ENCODE data around the gene FRAT2.
A peak's percentile ranks its signal among the peaks of the same experiment; 100 is the strongest.
"Not testable (repeated sequence)": the region's sequence is repeated elsewhere in the genome, so short reads cannot be mapped to it uniquely, and the experiment has no call there.

FRAT2 gene

DNA sequence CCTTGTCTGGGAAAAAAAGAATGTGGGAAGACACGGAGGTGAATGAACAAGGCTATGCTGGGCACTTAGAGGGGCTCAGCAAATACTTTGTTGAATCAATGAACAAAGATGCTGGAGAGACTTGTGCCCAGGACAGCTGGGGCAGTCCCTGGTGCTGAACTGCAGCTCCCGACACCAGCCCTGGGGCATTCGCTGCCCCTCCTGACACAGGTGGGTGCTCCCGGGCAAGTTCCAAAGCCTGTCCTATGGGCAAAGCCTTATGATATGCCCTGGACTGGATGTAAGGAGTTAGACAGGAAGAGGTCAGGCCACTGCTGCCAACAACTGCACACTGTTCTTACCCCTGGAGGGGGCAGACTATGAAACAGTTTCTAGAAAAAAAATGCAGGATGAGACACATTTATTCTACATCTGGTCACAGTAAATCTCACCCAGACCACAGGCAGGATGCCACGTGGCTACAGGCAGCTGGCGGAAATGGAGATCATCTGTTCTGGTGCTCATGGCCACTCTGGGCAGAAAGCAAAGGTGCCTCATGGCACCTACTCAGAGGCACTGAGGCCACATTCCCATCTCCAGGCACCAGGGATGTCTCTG, 21.9 kb upstream of the FRAT2 start:
- DNase-seq, result peak in 3 of 4 experiments; percentile 36 to 42 (median 36)

DNA sequence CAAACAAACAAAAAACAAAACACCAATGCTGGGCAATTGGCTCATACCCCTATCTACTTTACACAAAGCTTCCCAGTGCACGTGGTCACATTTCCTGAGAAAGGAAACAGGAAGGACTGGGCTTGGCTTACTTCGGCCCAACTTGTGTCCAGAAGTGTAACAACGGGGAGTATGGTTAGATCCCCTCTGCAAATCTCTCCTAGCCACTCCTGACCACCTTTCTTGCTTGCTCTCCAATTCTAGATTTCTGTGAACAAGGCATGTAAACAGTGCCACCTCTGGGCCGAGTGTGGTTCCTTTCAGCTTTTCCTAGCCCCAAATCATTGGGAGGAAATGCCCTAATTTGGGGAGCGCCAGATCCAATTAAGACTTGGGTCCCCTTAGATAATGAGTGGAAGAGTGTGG, 21.0 kb upstream of the FRAT2 start:
- peak; percentile 40 to 73 (median 64) for DNase-seq

DNA sequence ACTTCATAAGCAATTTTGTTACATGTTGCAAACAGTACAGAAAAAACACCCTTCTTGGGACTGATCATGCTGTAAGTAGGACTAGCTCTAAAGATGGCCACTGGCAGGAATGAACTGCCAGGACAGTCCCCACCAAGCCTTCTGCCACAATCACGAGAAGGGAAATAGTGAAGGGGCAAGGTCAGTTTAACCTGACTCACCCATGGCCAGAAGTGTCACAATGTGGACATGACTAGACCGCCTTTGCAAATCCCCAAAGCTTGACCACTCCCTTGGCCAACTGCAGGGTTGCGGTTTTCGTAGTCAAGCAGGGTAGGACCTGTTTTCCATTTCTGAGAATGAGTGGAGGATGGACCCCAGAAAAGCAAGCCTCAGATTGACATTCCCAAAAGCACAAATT, 19.4 kb upstream of the FRAT2 start:
- peak; percentile 86 to 96 (median 86) for DNase-seq

DNA sequence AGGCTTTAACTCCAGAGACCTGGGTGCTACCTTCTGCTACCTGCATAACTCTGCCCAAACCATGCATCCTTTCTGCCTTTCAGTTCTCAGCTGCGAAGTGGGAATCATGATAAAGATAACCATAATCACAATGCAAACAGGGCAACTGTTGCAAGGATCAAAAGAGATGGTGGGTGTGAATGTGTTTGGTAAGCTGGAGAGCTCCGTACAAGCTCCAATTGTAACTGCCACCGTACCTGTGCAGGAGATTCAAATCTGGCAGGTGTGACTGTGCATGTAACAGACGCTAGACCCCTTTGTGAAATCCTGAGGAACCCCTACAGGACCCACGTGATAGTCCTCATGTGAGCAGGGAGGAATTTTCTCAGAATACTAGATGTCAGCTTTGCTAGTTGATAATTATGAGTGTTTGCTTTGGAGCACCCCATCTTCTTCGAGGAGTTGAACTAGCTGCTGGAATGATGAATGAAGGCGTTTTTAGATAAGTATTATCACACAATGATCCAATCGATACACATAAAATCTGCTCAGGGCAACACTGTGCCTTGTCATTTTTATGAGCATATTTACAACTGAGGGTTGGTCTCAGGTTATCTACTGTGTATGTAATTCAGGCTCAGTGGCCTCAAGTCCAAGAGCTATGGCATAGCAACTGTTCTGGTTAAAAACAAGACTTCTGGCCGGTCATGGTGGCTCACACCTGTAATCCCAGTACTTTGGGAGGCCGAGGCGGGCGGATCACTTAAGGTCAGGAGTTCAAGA, 15.4 kb upstream of the FRAT2 start:
- DNase-seq, result no peak

DNA sequence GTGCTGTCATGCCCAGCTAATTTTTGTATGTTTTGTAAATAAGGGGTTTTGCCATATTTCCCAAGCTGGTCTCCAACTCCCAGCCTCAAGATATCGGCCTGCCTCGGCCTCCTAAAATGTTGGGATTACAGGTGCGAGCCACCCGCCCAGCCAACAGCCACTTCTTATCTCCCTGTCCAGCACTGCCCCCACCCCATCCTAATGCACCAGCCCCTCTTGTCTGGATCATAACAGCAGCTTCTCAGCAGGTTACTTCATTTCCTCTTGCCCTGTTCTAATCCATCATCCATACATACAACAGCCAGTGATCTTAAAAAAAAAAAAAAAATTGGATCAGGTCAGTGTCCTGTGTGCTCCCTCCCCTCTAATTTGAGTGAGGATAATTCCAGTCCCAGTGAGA, 12.8 kb upstream of the FRAT2 start:
- DNase-seq, result no peak

DNA sequence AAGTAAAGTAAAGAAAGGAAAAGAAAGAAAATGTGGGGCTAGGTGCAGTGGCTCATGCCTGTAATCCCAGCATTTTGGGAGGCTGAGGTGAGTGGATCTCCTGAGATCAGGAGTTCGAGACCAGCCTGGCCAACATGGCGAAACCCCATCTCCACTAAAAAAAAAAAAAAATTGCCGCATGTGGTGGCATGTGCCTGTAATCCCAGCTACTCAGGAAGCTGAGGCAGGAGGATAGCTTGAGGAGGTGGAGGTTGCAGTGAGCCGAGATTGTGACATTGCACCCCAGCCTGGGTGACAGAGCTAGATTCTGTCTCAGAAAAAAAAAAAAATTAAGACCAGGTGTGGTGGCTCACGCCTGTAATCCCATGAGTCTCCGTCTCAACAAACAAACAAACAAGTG, 9.1 kb upstream of the FRAT2 start:
- not testable (repeated sequence) for DNase-seq

DNA sequence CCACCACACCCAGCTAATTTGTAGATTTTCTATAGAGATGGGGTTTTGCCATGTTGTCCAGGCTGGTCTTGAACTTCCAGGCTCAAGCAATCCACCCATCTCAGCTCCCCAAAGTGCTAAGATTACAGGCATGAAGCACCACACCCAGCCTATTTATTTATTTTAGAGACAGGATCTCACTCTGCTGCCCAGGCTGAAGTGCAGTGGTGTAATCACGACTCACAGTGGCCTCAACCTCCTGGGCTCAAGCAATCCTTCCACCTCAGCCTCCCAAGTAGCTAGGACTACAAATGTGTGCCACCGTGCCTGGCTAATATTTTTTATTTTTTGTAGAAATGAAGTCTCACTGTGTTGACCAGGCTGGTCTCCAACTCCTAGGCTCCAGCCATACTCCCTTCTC, 6.9 kb upstream of the FRAT2 start:
- no peak for DNase-seq

DNA sequence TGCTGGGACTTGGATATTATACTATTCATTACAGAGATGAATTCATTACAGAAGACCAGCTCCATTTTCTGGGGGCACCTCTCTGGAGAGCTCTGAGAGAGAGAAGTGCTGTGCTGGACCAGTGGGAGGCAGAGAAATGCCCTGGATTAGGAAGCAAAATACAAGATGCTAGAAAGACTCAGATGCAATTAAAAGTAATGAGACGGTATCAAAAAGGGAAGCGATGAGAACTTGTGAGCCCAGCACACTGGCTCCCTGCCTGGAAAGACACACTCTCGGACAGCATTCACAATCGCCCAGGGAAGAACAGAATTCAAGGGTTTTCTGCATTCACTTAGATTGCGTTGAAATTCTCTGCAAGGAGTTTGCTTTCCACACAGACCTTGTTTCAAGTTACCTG, 3.5 kb upstream of the FRAT2 start:
- no peak for DNase-seq

DNA sequence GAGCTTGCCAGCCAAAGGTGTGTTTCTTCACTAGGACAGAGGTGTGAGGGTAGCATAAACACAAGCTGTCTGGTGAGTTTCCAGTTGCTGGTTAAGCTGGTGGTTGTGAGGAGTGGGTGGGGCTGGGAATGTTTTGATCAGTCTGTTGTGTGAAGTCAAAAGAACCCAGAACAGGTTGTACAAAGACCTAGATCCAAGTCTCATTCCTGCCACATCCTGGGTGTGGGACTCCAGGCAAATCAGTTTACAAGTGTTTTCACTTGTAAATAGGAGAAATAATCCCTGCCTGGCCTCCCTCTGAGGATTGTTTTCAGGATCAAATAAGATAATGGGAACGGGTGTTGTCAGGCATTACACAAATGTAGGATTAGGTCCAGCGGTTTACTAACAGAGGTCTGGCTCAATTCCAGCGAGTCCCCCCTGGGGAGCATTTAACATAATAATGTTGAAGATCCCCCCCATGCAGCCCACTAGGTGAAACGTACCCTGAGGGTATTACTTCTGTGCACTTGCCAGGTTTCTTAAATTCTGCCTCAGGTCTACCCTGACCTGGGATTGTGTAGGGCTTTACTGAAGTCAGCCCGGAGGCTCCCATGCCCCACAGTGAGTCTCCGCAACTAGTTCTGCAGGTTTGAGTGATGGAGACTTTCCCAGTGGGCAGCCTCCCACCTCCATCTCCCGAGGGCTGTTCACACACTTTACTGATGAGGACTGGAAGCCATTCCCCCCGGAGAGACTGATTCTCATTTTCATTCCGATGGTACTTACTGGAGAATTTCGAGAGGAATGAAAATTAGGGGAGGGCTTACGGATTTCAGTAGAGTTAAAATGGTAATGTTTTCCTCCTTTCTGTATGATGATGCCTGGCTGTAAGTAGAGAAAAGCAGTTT, 2.7 kb upstream of the FRAT2 start:
- no peak for DNase-seq

DNA sequence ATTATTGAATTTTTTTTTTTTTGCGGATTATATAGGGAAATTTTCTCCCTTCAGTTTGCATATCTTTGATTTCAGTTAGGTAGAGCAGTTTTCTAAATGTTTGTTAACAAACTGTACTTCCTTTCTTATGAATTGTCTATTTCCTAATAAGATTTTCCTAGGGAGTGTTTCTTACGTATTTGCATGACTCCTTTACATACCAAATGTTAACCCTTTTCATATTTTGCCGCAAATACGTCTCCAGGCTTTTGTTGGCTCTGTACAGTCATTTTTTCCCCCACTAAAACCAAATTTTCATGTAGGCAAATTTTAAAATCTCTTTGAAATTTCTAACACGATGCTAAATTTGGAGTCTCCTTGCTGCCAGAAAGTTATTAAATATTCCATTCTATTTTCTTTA, 1.9 kb upstream of the FRAT2 start:
- DNase-seq, result no peak

DNA sequence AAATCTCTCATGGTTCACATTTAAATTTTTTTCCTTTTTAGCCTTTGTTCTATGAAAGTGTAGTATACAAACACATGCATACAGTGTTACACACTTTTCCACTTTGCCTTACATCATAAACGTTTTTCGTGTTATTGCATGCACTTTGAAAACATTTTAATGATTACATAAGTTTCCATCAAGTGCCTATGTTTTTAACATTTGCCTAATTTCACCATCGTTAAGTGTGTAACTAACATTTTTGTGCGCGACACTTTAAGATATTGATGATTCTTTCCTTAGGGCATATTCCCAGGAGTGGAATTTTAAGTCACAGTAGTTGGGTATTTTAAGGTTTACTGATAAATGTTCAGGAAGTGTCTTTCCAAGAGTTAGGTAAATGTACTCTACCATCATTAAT, 1.5 kb upstream of the FRAT2 start:
- no peak for DNase-seq

DNA sequence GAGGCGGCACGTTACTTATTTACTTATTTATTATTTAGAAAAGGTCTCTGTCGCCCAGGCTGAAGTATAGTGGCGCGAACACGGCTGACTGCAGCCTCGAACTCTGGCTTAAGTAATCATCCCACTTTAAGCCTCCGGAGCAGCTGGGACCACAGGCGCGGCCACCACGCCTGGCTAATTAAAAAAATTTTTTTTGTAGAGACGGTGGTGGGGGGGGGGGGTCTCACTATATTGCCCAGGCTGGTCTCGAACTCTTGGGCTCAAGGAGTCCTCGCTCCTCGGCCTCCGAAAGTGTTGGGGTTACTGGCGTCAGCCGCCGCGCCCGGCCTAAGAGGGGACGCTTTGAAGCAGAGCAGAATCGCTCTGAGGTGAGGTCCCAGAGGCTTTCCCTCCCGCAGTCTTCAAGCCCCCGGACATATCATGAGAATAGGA, 675 bp upstream of the FRAT2 start:
- no peak for DNase-seq

DNA sequence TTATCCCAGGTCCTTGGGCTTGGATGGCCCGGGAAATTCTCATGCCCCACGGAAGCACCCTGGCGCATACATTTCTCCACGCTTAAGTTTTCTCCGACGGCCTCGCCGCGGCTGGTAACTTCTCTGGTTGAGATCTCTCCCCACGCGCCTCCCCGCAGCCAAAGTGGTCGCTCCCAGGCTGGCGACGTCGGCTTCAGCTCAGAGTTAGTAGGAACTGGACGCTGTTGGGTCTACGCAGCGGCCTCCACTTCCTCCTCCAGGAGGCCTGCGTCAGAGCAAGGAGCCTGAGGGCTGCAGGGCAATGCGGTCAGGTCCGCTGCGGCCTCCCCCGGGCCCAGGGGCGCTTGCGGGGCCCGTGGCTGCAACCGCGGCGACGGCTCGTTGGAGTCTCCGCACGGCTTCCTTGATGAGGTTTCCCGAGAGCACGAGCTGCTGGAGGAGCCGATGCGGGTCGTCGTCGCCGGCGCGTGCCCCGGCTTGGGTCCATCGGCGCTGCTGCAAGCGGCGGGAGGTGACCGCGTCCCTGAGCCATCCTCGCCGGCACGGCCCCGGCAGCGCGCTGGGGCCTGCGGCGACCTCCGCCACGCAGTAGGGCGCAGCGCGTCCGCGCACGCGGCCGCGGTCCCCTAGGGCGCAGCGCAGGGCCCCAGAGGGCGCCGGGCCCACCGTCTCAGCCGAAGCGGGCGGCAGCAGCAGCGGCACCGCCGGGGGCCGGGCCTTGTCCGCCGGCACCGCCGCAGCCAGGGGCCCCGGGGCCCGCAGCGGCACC, 744 bp downstream of the FRAT2 start:
- DNase-seq, result peak; percentile 90 to 94 (median 93)

DNA sequence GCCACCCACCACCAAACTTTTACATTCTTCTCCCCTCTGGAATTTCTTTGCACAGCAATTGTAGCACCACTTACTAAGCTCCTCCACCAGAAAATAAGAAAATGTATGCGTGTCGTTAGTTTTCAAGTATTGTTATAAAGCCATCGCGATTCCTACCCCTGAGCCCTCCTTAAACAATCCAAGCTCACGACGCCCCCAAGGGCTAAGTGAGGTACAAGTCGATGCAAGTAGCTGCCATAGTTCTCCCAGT, 1.3 kb downstream of the FRAT2 start:
- DNase-seq, result no peak

DNA sequence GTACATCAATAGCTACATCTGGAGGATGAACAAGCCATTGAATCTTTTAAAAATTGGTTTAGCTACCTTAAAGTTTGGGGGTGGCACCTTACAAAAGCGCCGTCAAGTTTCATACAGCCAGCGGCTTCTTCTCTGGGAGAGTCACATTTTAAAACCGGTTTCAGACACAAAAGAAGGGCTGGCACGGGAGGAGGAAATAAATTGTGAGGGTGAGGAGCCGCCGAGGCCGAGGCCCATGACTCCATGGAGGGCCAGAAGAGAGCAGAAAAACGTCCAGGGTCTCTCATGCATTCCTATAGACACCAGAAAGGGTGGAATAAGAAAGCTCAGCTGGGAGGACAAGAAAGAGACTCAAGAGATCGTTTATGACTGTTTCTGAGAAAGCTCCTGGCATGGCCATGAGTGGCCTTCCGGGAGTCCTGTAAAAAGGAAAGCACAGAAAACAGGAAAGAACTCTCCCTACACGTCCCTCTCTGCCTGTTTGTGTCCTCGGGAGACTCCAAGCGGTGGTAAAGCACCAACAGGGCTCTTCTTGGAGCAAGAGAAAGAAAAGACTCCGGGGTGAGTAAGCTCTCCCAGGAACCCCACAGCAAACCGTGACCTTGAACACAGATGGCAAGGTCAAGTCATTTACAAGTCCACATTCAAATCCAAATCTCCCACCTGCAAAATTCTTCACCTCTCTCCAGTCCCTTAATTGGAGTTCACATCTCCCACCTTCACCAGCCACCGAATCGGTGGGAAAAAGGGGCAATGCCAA, 1.8 kb downstream of the FRAT2 start:
- peak; percentile 67 to 78 (median 76) for DNase-seq

DNA sequence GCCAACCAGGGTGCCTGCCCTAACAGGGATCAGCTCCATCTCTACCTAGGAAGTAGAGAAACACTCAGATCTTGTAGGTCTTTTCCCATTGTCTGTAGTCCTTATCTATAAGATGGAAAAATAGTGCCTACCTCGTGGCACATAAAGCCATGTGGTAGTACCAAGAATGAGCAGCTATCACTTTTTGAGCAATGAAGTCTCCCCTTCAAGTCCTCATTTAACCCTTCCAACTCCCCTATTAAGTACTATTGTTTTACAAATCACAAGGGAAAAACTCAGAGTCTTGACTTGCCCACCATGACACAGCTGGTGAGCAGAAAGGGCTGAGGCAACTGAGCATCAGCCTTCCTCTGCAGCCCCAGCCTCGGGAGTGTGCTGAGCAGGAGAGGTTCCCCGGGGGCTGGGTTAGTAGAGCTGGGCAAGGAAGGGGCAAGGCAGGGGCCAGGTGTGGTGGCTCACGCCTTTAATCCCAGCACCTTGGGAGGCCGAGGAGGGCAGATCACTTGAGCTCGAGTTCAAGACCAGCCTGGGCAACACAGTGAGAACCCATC, 3.3 kb downstream of the FRAT2 start:
- no peak for DNase-seq

DNA sequence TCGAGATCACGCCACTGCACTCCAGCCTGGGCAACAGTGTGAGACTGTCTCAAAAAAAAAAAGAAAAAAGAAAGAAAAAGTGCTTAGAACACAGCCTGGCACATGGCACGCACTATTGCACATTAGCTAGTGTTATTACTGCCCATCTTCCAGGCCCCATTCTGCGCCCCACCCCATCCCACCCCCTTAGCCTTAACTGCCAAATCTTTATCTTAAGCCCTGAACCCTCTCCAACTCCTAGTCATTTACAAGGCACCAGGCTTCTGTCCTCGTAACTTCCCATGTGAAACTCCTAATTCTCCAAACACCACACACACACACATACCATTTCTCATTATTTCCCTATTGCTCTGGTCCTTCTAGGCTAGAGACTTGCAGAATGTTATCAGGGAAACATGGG, 4.8 kb downstream of the FRAT2 start:
- DNase-seq, result peak in 2 of 4 experiments; percentile 35 to 51

DNA sequence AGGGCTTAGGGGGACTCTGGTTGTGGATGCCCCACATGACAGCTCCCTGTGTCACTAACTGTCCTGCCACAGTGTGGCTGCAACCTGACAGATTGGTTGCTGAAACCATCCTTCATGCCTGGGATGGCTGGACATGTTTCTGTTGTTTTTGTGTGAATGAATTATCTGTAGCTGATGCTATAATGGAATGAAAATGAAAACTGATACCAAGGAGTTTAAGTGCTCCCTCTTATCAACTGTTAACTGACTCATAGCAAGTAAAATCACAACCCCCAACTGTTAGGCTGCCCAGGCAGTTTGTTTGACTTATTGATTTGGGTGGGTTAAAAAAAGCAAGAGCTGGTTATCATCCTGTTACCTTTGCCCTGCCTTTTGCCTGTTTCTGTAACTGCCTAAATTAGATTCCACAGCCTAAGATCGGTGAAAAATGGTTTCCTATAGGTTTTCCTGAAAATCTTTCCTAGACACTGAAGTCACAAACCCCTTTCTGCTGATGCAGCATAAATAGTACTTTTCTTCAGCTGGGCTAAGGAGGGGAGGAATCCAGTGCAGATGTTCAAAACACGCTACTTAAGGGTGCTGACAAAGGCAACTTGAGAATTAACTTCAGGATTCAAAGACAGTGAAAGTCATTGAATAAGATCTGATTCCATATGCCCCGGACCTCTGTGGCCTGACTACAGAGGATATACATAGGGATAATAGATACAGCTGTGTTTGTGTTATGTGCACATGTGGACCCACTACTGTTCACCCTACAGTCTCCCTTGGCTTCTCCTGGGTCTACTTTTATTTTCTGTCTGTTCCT, 5.7 kb downstream of the FRAT2 start:
- no peak for DNase-seq

DNA sequence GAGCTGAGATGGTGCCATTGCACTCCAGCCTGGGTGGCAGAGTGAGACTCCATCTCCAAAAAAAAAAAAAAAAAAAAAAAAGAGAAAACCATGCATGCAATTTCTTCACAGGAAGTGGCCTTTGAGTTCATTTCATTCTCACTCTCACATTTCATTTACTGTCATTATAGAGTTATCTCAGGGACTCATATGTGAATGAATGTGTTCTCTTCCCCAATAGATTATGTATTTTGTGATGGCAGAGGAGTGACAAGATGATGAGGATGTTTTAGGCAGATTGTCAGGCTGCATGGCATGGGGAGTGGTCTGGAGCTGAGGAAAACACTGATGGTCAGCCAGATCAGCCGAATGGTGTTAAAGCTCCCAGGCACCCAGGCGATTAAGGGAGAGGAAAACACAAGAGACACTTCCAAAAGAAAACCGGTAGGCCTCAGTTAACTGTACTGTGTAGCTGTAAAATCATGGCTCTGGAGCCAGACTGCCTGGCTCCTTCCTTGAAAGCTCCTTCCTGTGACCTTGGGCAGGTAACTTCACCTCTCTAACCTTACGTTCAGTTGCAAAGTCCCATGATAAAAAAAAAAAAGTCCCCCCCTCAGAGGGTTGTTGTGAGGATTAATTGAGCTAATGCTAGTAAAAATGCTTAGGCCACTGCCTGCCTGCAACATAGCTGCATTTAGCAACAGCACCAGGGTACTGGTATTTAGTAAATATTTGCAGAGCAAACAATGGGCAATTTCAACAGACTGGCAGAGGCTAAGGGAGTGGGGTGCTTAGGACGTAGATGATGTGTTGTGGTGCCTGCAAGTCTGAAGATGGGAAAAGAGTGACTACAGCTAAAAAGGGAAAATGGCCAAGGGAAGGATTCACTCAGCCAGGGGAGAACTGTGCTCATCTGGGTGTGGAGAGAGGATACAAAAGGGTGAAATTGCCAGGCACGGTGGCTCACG, 6.9 kb downstream of the FRAT2 start:
- no peak for DNase-seq

DNA sequence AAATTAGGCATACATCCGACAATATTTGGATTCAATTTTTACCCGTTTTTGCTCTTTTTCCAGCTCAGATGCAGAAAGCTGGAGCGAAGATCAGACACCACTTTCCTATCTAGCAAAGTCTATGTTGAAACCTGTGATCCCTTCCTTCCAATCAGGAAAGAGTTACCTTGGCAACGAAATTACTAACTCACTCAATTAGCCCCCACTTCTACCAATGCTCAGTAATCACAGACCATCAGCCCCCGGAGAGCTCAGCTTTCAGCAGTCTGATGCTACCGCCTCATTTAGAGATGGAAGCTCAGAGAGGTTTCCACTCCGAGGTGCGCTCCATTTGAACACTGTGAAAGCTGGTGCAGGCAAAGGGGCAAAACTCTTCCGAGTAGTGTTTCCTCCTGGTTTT, 8.8 kb downstream of the FRAT2 start:
- DNase-seq, result no peak
